ENCODE measurements around the gene MBLAC2. TPM values are rescaled to one million over a fixed set of nuclear protein-coding genes. Genes with fewer than 3 reads are reported as not detected.

MBLAC2 gene
- total RNA-seq, 4 donors from 2014 or later: 5.1 to 7.4 (median 6.5) TPM

GRCh38 chr5:90438100-90438499 is 36.5 kb downstream of the MBLAC2 start:
- no peak for DNase-seq
- Histone ChIP-seq H3K36me3 (no peaks in the 10 kb centered on the region), H3K27ac (no peak overlapping the region), H3K4me1 (peaks cover 6 to 17% of the 10 kb centered on the region in 2 donors), H3K9me3 (no peaks in the 10 kb centered on the region), H3K27me3 (no peaks in the 10 kb centered on the region), H3K4me3 (replicated peaks in 1 of 3) (no peak overlapping the region)
- 16 to 18% methylated on average over 1 of the region's 1 CpG for WGBS, 2 donors
- intact Hi-C loops (cut with DNase I): loop anchor here (10.0 kb wide), 2 partner anchors 97 to 347 kb away; no protein-coding TSS in a partner anchor
- TF ChIP-seq, protein P1, sequence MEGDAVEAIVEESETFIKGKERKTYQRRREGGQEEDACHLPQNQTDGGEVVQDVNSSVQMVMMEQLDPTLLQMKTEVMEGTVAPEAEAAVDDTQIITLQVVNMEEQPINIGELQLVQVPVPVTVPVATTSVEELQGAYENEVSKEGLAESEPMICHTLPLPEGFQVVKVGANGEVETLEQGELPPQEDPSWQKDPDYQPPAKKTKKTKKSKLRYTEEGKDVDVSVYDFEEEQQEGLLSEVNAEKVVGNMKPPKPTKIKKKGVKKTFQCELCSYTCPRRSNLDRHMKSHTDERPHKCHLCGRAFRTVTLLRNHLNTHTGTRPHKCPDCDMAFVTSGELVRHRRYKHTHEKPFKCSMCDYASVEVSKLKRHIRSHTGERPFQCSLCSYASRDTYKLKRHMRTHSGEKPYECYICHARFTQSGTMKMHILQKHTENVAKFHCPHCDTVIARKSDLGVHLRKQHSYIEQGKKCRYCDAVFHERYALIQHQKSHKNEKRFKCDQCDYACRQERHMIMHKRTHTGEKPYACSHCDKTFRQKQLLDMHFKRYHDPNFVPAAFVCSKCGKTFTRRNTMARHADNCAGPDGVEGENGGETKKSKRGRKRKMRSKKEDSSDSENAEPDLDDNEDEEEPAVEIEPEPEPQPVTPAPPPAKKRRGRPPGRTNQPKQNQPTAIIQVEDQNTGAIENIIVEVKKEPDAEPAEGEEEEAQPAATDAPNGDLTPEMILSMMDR (IDR thresholded peaks at IDR 0.05): no peak
- no peak for TF ChIP-seq POLR2A (IDR thresholded peaks at IDR 0.05)

GRCh38 chr5:90437663-90438062 is 36.9 kb downstream of the MBLAC2 start:
- Histone ChIP-seq H3K4me3 (replicated peaks in 1 of 3) (no peak overlapping the region), H3K27ac (no peak overlapping the region), H3K27me3 (no peaks in the 10 kb centered on the region), H3K36me3 (no peaks in the 10 kb centered on the region), H3K9me3 (no peaks in the 10 kb centered on the region), H3K4me1 (peaks cover 6 to 17% of the 10 kb centered on the region in 2 donors)
- DNase-seq: no peak
- intact Hi-C loops (cut with DNase I): loop anchor here (10.0 kb wide), 2 partner anchors 97 to 347 kb away; no protein-coding TSS in a partner anchor
- TF ChIP-seq, protein P1 (IDR thresholded peaks at IDR 0.05): no peak
- no peak for TF ChIP-seq POLR2A (IDR thresholded peaks at IDR 0.05)

- Histone ChIP-seq H3K27ac (no peak overlapping the region), H3K27me3 (no peaks in the 10 kb centered on the region), H3K9me3 (no peaks in the 10 kb centered on the region), H3K4me3 (replicated peaks in 1 of 3) (no peak overlapping the region), H3K4me1 (peaks cover 6 to 13% of the 10 kb centered on the region in 2 donors), H3K36me3 (no peaks in the 10 kb centered on the region)
- peak; percentile 20 to 23 for DNase-seq
- intact Hi-C loops (cut with DNase I): loop anchor here (10.0 kb wide), 2 partner anchors 101 to 351 kb away; no protein-coding TSS in a partner anchor
- WGBS, 2 donors: 80% methylated on average over 5 of the region's 5 CpGs
- TF ChIP-seq, protein P1 (IDR thresholded peaks at IDR 0.05): peak in 3 of 6 experiments; percentile 20 to 45 (median 28)
- TF ChIP-seq POLR2A (IDR thresholded peaks at IDR 0.05): no peak
Measured at GRCh38 chr5:90434116-90434714, 40.4 kb downstream of the MBLAC2 start.

GRCh38 chr5:90424245-90424644 is 50.3 kb downstream of the MBLAC2 start:
- Histone ChIP-seq H3K4me3 (replicated peaks in 1 of 3) (no peak overlapping the region), H3K4me1 (no peaks in the 10 kb centered on the region), H3K9me3 (no peaks in the 10 kb centered on the region), H3K36me3 (no peaks in the 10 kb centered on the region), H3K27ac (no peak overlapping the region), H3K27me3 (no peaks in the 10 kb centered on the region)
- TF ChIP-seq, protein P1 (IDR thresholded peaks at IDR 0.05): no peak
- TF ChIP-seq POLR2A (IDR thresholded peaks at IDR 0.05): no peak
- whole genome bisulfite sequencing, 2 donors: 94 to 96% methylated on average over 1 of the region's 1 CpG
- DNase-seq: no peak
- intact Hi-C loops (cut with DNase I): no loop called here

- TF ChIP-seq POLR2A (IDR thresholded peaks at IDR 0.05): no peak
- TF ChIP-seq, protein P1 (IDR thresholded peaks at IDR 0.05): peak in 2 of 6 experiments; percentile 27 to 33
- no peaks in the 10 kb centered on the region for H3K9me3 ChIP-seq
- intact Hi-C loops (cut with DNase I): no loop called here
- H3K36me3 ChIP-seq: no peaks in the 10 kb centered on the region
- H3K4me3 ChIP-seq (replicated peaks in 1 of 3): no peak overlapping the region
- no peaks in the 10 kb centered on the region for H3K27me3 ChIP-seq
- H3K27ac ChIP-seq: no peak overlapping the region
- no peaks in the 10 kb centered on the region for H3K4me1 ChIP-seq
- DNase-seq: peak; percentile 28 to 31
- WGBS, 2 donors: 13 to 22% methylated on average over 4 of the region's 4 CpGs
Measured at GRCh38 chr5:90421136-90421535, 53.4 kb downstream of the MBLAC2 start.

All from thyroid gland (tissue), 4 donors.